H1 (cell line): ENCODE measurements around the gene OLAH. TPM values are rescaled to one million over a fixed set of nuclear protein-coding genes. Genes with fewer than 3 reads are reported as not detected.

Experiments
- CTCF ChIA-PET: fragments of 300-600 bp; sonication (Branson Sonifier 250); formaldehyde crosslinking; loops from one replicate; lab custom pipeline; 2021; ENCODE audit not compliant: partially characterized antibody; lab: Charles Lee
- POLR2A ChIA-PET: fragments of 300-600 bp; sonication (Branson Sonifier 250); formaldehyde crosslinking; loops from one replicate; lab custom pipeline; 2021; ENCODE audit warnings: inconsistent platforms; ENCODE audit not compliant: partially characterized antibody; lab: Charles Lee
- DNase-seq, 2 experiments: peaks; one replicate each; pipeline versions ENCODE4 v3.0.0 to v3.0.0-alpha.2; 2010 to 2022; ENCODE audit warnings: low spot score in 2 of 2, low read depth in 1 of 2, mixed read lengths in 1 of 2
- FAIRE-seq: peaks from 2 replicates; lab custom pipeline; 2011; peaks lifted over from hg19 to GRCh38; lab: Jason Lieb, UNC
- H2AFZ ChIP-seq: 2 replicates; pipeline ENCODE4 v1.8.1; 2012; ENCODE audit warnings: low read length, inconsistent platforms
- H2AK5ac ChIP-seq: 2 replicates; pipeline ENCODE4 v1.6.1; 2013; ENCODE audit warnings: low read depth, low read length
- H2BK120ac ChIP-seq: replicated peaks from 2 replicates; pipeline ENCODE3; 2013; ENCODE audit warnings: low read depth, low read length, inconsistent platforms
- H2BK12ac ChIP-seq: 2 replicates; pipeline ENCODE4 v1.6.1; 2013; ENCODE audit warnings: low read depth, low read length
- H2BK15ac ChIP-seq: 2 replicates; pipeline ENCODE4 v1.6.1; 2013; ENCODE audit warnings: low read length
- H2BK20ac ChIP-seq: 2 replicates; pipeline ENCODE4 v1.6.1; 2013; ENCODE audit warnings: low read length
- H2BK5ac ChIP-seq: 2 replicates; pipeline ENCODE4 v1.6.1; 2013; ENCODE audit warnings: low read depth, low read length
- H3K14ac ChIP-seq: 2 replicates; pipeline ENCODE4 v1.6.1; 2013; ENCODE audit warnings: inconsistent platforms; ENCODE audit not compliant: insufficient read length
- H3K18ac ChIP-seq: 2 replicates; pipeline ENCODE4 v1.6.1; 2013; ENCODE audit warnings: low read length; ENCODE audit errors: extremely low read depth
- H3K23ac ChIP-seq: 2 replicates; pipeline ENCODE4 v1.6.1; 2013; ENCODE audit warnings: inconsistent platforms; ENCODE audit not compliant: insufficient read length
- H3K23me2 ChIP-seq: 2 replicates; pipeline ENCODE4 v1.6.1; 2013; ENCODE audit warnings: low read depth, low read length
- H3K27ac ChIP-seq: 2 replicates; pipeline ENCODE4 v1.6.1; 2011; ENCODE audit warnings: low read depth, low read length, inconsistent platforms
- H3K27me3 ChIP-seq, 4 experiments: replicated peaks in 1 of 4; 1 replicate in 1 of 4; 2 replicates in 3 of 4; pipeline versions ENCODE4 v1.6.1 to v1.8.1; 2011 to 2013; ENCODE audit warnings: low read length in 3 of 4, mild to moderate bottlenecking in 3 of 4, inconsistent platforms in 2 of 4, mixed read lengths in 2 of 4, moderate library complexity in 1 of 4; ENCODE audit not compliant: control insufficient read depth in 3 of 4, insufficient read depth in 3 of 4; ENCODE audit errors: extremely low read depth in 1 of 4
- H3K36me3 ChIP-seq, 4 experiments: 2 replicates each; pipeline versions ENCODE4 v1.6.1 to v1.8.1; 2011 to 2013; ENCODE audit warnings: mild to moderate bottlenecking in 4 of 4, low read length in 3 of 4, moderate library complexity in 2 of 4, control low read depth in 1 of 4, inconsistent platforms in 1 of 4; ENCODE audit not compliant: insufficient read depth in 4 of 4, control insufficient read depth in 2 of 4
- H3K4ac ChIP-seq: replicated peaks from 2 replicates; pipeline ENCODE3; 2013; ENCODE audit warnings: low read length, low read depth, mixed read lengths, inconsistent platforms; ENCODE audit not compliant: insufficient read length
- H3K4me1 ChIP-seq, 4 experiments: replicated peaks in 1 of 4; 1 replicate in 1 of 4; 2 replicates in 3 of 4; pipeline versions ENCODE4 v1.6.1 to v1.8.1; 2011 to 2013; ENCODE audit warnings: low read length in 3 of 4, inconsistent platforms in 2 of 4, mixed read lengths in 1 of 4; ENCODE audit not compliant: insufficient read depth in 4 of 4, control insufficient read depth in 3 of 4
- H3K4me2 ChIP-seq, 2 experiments: 2 replicates each; pipeline versions ENCODE4 v1.6.1 to v1.8.1; 2011 to 2013; ENCODE audit warnings: low read depth in 2 of 2, low read length in 2 of 2, control low read depth in 1 of 2, inconsistent platforms in 1 of 2, mild to moderate bottlenecking in 1 of 2; ENCODE audit not compliant: insufficient read depth in 1 of 2
- H3K4me3 ChIP-seq, 4 experiments: fragments of 200-600, 300-600 bp in 1 of 4; sonication (generic), shearing (Covaris generic), sonication (Bioruptor Twin) in 1 of 4; 2 replicates each; pipeline versions ENCODE4 v1.5.1 to v1.8.1; 2011 to 2016; ENCODE audit warnings: low read length in 4 of 4, low read depth in 3 of 4, control low read depth in 2 of 4, inconsistent platforms in 2 of 4, mild to moderate bottlenecking in 2 of 4, mixed read lengths in 1 of 4, moderate library complexity in 1 of 4; ENCODE audit not compliant: insufficient read depth in 2 of 4; ENCODE audit errors: extremely low read depth in 1 of 4
- H3K56ac ChIP-seq: replicated peaks from 2 replicates; pipeline ENCODE3; 2013; ENCODE audit warnings: low read depth, mild to moderate bottlenecking, mixed read lengths, low read length, inconsistent platforms; ENCODE audit not compliant: insufficient read length
- H3K79me1 ChIP-seq: 2 replicates; pipeline ENCODE4 v1.6.1; 2013; ENCODE audit warnings: low read depth, low read length, control low read depth
- H3K79me2 ChIP-seq, 2 experiments: 2 replicates each; pipeline versions ENCODE4 v1.6.1 to v1.8.1; 2012 to 2013; ENCODE audit warnings: low read length in 2 of 2, mild to moderate bottlenecking in 2 of 2, inconsistent platforms in 1 of 2; ENCODE audit not compliant: insufficient read depth in 2 of 2, control insufficient read depth in 1 of 2
- H3K9ac ChIP-seq, 4 experiments: replicated peaks in 1 of 4; 1 replicate in 1 of 4; 2 replicates in 3 of 4; pipeline versions ENCODE4 v1.6.1 to v1.8.1; 2011 to 2013; ENCODE audit warnings: low read depth in 3 of 4, low read length in 3 of 4, control low read depth in 2 of 4, mild to moderate bottlenecking in 2 of 4, moderate library complexity in 2 of 4, inconsistent platforms in 1 of 4; ENCODE audit errors: extremely low read depth in 1 of 4
- H3K9me3 ChIP-seq, 2 experiments: 2 replicates each; pipeline versions ENCODE4 v1.6.1 to v1.8.1; 2012 to 2013; ENCODE audit warnings: mild to moderate bottlenecking in 2 of 2, moderate library complexity in 2 of 2, control low read depth in 1 of 2, inconsistent platforms in 1 of 2, low read depth in 1 of 2, low read length in 1 of 2, mixed read lengths in 1 of 2; ENCODE audit not compliant: insufficient read depth in 2 of 2
- H4K20me1 ChIP-seq, 2 experiments: replicated peaks in 1 of 2; 2 replicates each; pipeline versions ENCODE3 to v1.8.1; 2011 to 2013; ENCODE audit warnings: inconsistent platforms in 2 of 2, low read length in 2 of 2, mild to moderate bottlenecking in 1 of 2; ENCODE audit not compliant: insufficient read depth in 2 of 2, control insufficient read depth in 1 of 2
- H4K5ac ChIP-seq: 2 replicates; pipeline ENCODE4 v1.6.1; 2013; ENCODE audit warnings: low read length, low read depth, mixed read lengths, inconsistent platforms; ENCODE audit not compliant: insufficient read length
- H4K8ac ChIP-seq: 2 replicates; pipeline ENCODE4 v1.8.0; 2013; ENCODE audit warnings: mild to moderate bottlenecking, moderate library complexity, low read length, inconsistent platforms; ENCODE audit not compliant: insufficient read depth; ENCODE audit errors: extremely low read depth
- H4K91ac ChIP-seq: replicated peaks from 2 replicates; pipeline ENCODE3; 2013; ENCODE audit warnings: low read length, mixed read lengths, inconsistent platforms; ENCODE audit not compliant: insufficient read length
- BRCA1 ChIP-seq: IDR thresholded peaks from 2 replicates; pipeline ENCODE4 v1.6.1; 2012; ENCODE audit warnings: low read depth, low read length, improper control_type of control experiment
- CTBP2 ChIP-seq: IDR thresholded peaks from 2 replicates; pipeline ENCODE4 v1.7.0; 2011; ENCODE audit warnings: borderline replicate concordance, mild to moderate bottlenecking, moderate library complexity, mixed read lengths, low read length; ENCODE audit not compliant: insufficient read depth, insufficient read length
- GABPA ChIP-seq: IDR thresholded peaks from 2 replicates; pipeline ENCODE4 v1.6.1; 2011; ENCODE audit warnings: mild to moderate bottlenecking, low read length, moderate library complexity, borderline replicate concordance; ENCODE audit not compliant: insufficient read depth
- JUN ChIP-seq: IDR thresholded peaks from 2 replicates; pipeline ENCODE4 v1.6.1; 2011; ENCODE audit warnings: low read depth, mild to moderate bottlenecking, improper control_type of control experiment, low read length
- RBBP5 ChIP-seq: IDR thresholded peaks from 2 replicates; pipeline ENCODE4 v1.7.1; 2012; ENCODE audit warnings: low read depth, mild to moderate bottlenecking, inconsistent platforms, low read length, moderate library complexity, borderline replicate concordance
- RXRA ChIP-seq: IDR thresholded peaks from 2 replicates; pipeline ENCODE4 v1.6.1; 2011; ENCODE audit warnings: low read depth, mild to moderate bottlenecking, low read length, moderate library complexity; ENCODE audit not compliant: insufficient read depth
- SRF ChIP-seq: IDR thresholded peaks from 2 replicates; pipeline ENCODE4 v1.6.1; 2011; ENCODE audit warnings: mild to moderate bottlenecking, low read depth, low read length, moderate library complexity
- TAF1 ChIP-seq: IDR thresholded peaks from 2 replicates; pipeline ENCODE4 v1.6.1; 2011; ENCODE audit warnings: mild to moderate bottlenecking, low read depth, low read length
- TBP ChIP-seq: IDR thresholded peaks from 2 replicates; pipeline ENCODE4 v1.6.1; 2011; ENCODE audit warnings: low read depth, low read length, improper control_type of control experiment
- WGBS, 2 experiments: shearing (Covaris generic) in 1 of 2; methylation state at CpG; one replicate each; pipeline versions ENCODE4 v1.1.6 to v1.1.7; 2013 to 2015; ENCODE audit warnings: low lambda C conversion rate in 2 of 2, mixed read lengths in 2 of 2, inconsistent platforms in 1 of 2, low coverage in 1 of 2, missing lambda C conversion rate in 1 of 2; ENCODE audit not compliant: insufficient replicate concordance in 2 of 2, insufficient coverage in 1 of 2, insufficient read length in 1 of 2; ENCODE audit errors: extremely low coverage in 1 of 2, missing lambda C conversion rate in 1 of 2; 5-methylcytosine and 5-hydroxymethylcytosine counted together
- polyA plus RNA-seq, 7 experiments: library from polyadenylated mRNA; depleted of rRNA in 3 of 7; stranded (reverse) in 5 of 7; unstranded in 2 of 7; fragments of >200 nt in 5 of 7; fragments of 200-250 nt in 2 of 7; gene quantifications; 1 replicate in 5 of 7; 2 replicates in 1 of 7; 4 replicates in 1 of 7; pipeline versions ENCODE4 v1.2.1 to v1.2.3, GENCODE V29; 2011 to 2013; ENCODE audit warnings: missing spikeins in 2 of 7, mixed read lengths in 2 of 7
- total RNA-seq: library from RNA; stranded (reverse); fragmentation: NEBNext Ultra II Directional; extraction: Animal tissue kit (Norgen Biotek cat#: 25700); gene quantifications from 2 replicates; pipeline ENCODE4 v1.2.1, GENCODE V29; 2021

Gene OLAH
- total and polyA plus RNA-seq, 2 of the 8 experiments (the other 6 are each of a cell fraction or from before 2014, with no cell fraction given), result not detected

DNA sequence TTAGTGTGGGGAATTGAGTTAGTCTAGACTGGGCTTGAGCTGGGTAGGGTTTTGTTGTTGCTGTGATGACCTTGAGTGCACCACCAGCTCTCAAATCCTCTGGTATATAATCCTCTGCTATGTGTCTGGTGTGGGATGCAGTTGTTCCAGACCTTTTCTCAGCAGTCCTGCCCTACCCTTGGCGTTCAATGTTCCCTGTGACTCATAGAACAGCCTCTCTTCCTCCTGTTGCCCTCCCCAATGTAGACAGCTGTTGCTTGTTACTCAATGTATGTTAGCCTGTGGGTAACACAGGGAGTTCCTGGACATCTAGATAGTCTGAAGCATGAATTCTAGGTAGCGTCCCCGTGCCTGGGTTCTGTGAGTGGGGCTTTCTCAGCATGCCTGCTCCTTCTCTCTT is 25.1 kb downstream of the OLAH start:
- H2BK15ac ChIP-seq, result no peak overlapping the region
- H3K79me2 ChIP-seq, result no peaks in the 10 kb centered on the region
- CTCF ChIA-PET, result interaction anchor here (1.0 to 1.4 kb wide), 2 partner anchors 23 to 34 kb away, joined by 3 read pairs; no protein-coding TSS in a partner anchor
- WGBS, 2 experiments, result 94% methylated on average over 3 of the region's 3 CpGs; no CpG with 5 or more reads in 1 of the 2 experiments
- no peak for DNase-seq
- POLR2A ChIA-PET, result no interaction called here
- H3K23me2 ChIP-seq, result no peaks in the 10 kb centered on the region
- no peak overlapping the region for H3K56ac ChIP-seq
- H4K8ac ChIP-seq, result no peak overlapping the region
- no peak overlapping the region for H3K4me3 ChIP-seq
- no peak overlapping the region for H3K18ac ChIP-seq
- H3K4me1 ChIP-seq, result no peaks in the 10 kb centered on the region
- H2BK20ac ChIP-seq, result no peak overlapping the region
- H3K9ac ChIP-seq, result no peak overlapping the region
- no peak overlapping the region for H3K27ac ChIP-seq
- no peaks in the 10 kb centered on the region for H3K79me1 ChIP-seq
- no peak overlapping the region for H2BK5ac ChIP-seq
- H4K5ac ChIP-seq, result no peak overlapping the region
- H3K23ac ChIP-seq, result no peak overlapping the region
- H2BK120ac ChIP-seq, result no peak overlapping the region
- no peak overlapping the region for H3K4me2 ChIP-seq
- TF ChIP-seq GABPA, result no peak
- no peak for TF ChIP-seq RXRA
- no peak for TF ChIP-seq TBP
- no peak for TF ChIP-seq TAF1
- no peak for TF ChIP-seq JUN
- TF ChIP-seq CTBP2, result no peak
- TF ChIP-seq SRF, result no peak
- no peak for TF ChIP-seq BRCA1
- TF ChIP-seq RBBP5, result no peak
- no peak overlapping the region for H3K4ac ChIP-seq
- H4K20me1 ChIP-seq, result no peaks in the 10 kb centered on the region
- H3K36me3 ChIP-seq, result peaks cover 0 to 5% (median 3%) of the 10 kb centered on the region in 4 experiments; a peak in 3 of 8 replicates
- H2BK12ac ChIP-seq, result no peak overlapping the region
- H2AK5ac ChIP-seq, result no peak overlapping the region
- no peak overlapping the region for H4K91ac ChIP-seq
- no peak for FAIRE-seq
- H3K9me3 ChIP-seq, result peaks cover 21 to 24% of the 10 kb centered on the region in 2 experiments
- H3K14ac ChIP-seq, result no peak overlapping the region
- no peaks in the 10 kb centered on the region for H3K27me3 ChIP-seq
- no peak overlapping the region for H2AFZ ChIP-seq
